22Rv1 (cell line): ENCODE results near the gene RBM33.

Experiments used
- ZFX ChIP-seq: fragments of 450-650 bp; IDR thresholded peaks from 2 replicates; pipeline ENCODE4 v1.6.1; 2017; ENCODE audit warnings: antibody characterized with exemption, borderline replicate concordance
- TF ChIP-seq, protein P1 (sequence below): fragments of 450-650 bp; IDR thresholded peaks from 2 replicates; pipeline ENCODE4 v1.5.1; 2017; ENCODE audit warnings: mild to moderate bottlenecking

DNA sequence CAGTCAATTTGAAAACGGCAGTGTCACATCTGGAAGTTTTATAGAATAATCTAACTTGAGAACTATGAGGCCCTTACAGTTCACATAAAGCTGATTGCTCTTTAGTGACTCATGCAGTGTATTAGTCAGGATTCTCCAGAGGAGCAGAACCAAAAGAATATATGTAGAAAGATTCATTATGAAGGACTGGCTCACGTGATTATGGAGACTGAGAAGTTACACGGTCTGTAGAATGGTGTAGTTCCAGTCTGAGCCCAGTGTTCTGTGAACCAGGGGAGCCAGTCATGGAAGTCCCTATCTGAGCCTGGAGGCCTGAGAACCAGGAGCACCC, 21.5 kb downstream of the RBM33 start:
- TF ChIP-seq, protein P1, sequence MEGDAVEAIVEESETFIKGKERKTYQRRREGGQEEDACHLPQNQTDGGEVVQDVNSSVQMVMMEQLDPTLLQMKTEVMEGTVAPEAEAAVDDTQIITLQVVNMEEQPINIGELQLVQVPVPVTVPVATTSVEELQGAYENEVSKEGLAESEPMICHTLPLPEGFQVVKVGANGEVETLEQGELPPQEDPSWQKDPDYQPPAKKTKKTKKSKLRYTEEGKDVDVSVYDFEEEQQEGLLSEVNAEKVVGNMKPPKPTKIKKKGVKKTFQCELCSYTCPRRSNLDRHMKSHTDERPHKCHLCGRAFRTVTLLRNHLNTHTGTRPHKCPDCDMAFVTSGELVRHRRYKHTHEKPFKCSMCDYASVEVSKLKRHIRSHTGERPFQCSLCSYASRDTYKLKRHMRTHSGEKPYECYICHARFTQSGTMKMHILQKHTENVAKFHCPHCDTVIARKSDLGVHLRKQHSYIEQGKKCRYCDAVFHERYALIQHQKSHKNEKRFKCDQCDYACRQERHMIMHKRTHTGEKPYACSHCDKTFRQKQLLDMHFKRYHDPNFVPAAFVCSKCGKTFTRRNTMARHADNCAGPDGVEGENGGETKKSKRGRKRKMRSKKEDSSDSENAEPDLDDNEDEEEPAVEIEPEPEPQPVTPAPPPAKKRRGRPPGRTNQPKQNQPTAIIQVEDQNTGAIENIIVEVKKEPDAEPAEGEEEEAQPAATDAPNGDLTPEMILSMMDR = no peak
- no peak for TF ChIP-seq ZFX
